Activated CD4-positive, CD25-positive, alpha-beta regulatory T cell treated with anti-CD3 and anti-CD28 coated beads, Interleukin-2, amount 50 U/mL, for 72 hours (primary cell): Measurements from ENCODE around the gene WNT2.
"Not testable (repeated sequence)": the region's sequence is repeated elsewhere in the genome, so short reads cannot be mapped to it uniquely, and the experiment has no call there.

Experiments
- DNase-seq: peaks from one replicate; pipeline ENCODE4 v3.0.0; 2021

Gene WNT2

GRCh38 chr7:117300506-117300905, 22.4 kb downstream of the WNT2 start:
- not testable (repeated sequence) for DNase-seq

- DNase-seq, result no peak
Measured at GRCh38 chr7:117297606-117298005, 25.3 kb downstream of the WNT2 start.

- DNase-seq, result no peak
Measured at GRCh38 chr7:117296066-117296465, 26.8 kb downstream of the WNT2 start.

- DNase-seq, result no peak
Measured at GRCh38 chr7:117285826-117286225, 37.0 kb downstream of the WNT2 start.

GRCh38 chr7:117284692-117285091, 38.2 kb downstream of the WNT2 start:
- no peak for DNase-seq

GRCh38 chr7:117283779-117284178, 39.1 kb downstream of the WNT2 start:
- no peak for DNase-seq

- no peak for DNase-seq
Measured at GRCh38 chr7:117283371-117283770, 39.5 kb downstream of the WNT2 start.

GRCh38 chr7:117282239-117282812, 40.5 kb downstream of the WNT2 start:
- DNase-seq, result no peak

GRCh38 chr7:117281562-117281961, 41.3 kb downstream of the WNT2 start:
- no peak for DNase-seq

- DNase-seq, result no peak
Measured at GRCh38 chr7:117279931-117280557, 42.8 kb downstream of the WNT2 start.

- no peak for DNase-seq
Measured at GRCh38 chr7:117279203-117279602, 43.7 kb downstream of the WNT2 start.

- DNase-seq, result no peak
Measured at GRCh38 chr7:117278040-117278439, 44.8 kb downstream of the WNT2 start.

- DNase-seq, result no peak
Measured at GRCh38 chr7:117277576-117277975, 45.3 kb downstream of the WNT2 start.

- no peak for DNase-seq
Measured at GRCh38 chr7:117274951-117275350, 47.9 kb downstream of the WNT2 start.

GRCh38 chr7:117273814-117274225, 49.0 kb downstream of the WNT2 start:
- DNase-seq, result no peak

- DNase-seq, result no peak
Measured at GRCh38 chr7:117273325-117273724, 49.5 kb downstream of the WNT2 start.

GRCh38 chr7:117272017-117272759, 50.7 kb downstream of the WNT2 start:
- DNase-seq, result no peak

GRCh38 chr7:117271566-117271965, 51.3 kb downstream of the WNT2 start:
- no peak for DNase-seq

- no peak for DNase-seq
Measured at GRCh38 chr7:117270371-117270770, 52.5 kb downstream of the WNT2 start.

- DNase-seq, result no peak
Measured at GRCh38 chr7:117269886-117270285, 53.0 kb downstream of the WNT2 start.

- DNase-seq, result no peak
Measured at GRCh38 chr7:117269417-117269816, 53.4 kb downstream of the WNT2 start.

GRCh38 chr7:117264716-117265115, 58.1 kb downstream of the WNT2 start:
- no peak for DNase-seq

- DNase-seq, result no peak
Measured at GRCh38 chr7:117262546-117262945, 60.3 kb downstream of the WNT2 start.

- no peak for DNase-seq
Measured at GRCh38 chr7:117259615-117260014, 63.2 kb downstream of the WNT2 start.
